Esophagus squamous epithelium (tissue), 4 donors: ENCODE data around the gene KRT37.

Experiments used
- POLR2A ChIP-seq, 4 donors: fragments of 450-650 bp; IDR thresholded peaks; one replicate each; pipeline ENCODE4 v1.6.1; 2017; ENCODE audit warnings: antibody characterized with exemption in 4 of 4, mild to moderate bottlenecking in 4 of 4, moderate library complexity in 3 of 4
- TF ChIP-seq, protein P1 (sequence below), 6 experiments: fragments of 450-650 bp in 4 of 6; fragments of 200-600 bp in 2 of 6; sonication (generic) in 2 of 6; IDR thresholded peaks; one replicate each; pipeline ENCODE4 v1.5.1; 2016 to 2019; ENCODE audit warnings: antibody characterized with exemption in 6 of 6, mild to moderate bottlenecking in 4 of 6, moderate library complexity in 4 of 6

DNA sequence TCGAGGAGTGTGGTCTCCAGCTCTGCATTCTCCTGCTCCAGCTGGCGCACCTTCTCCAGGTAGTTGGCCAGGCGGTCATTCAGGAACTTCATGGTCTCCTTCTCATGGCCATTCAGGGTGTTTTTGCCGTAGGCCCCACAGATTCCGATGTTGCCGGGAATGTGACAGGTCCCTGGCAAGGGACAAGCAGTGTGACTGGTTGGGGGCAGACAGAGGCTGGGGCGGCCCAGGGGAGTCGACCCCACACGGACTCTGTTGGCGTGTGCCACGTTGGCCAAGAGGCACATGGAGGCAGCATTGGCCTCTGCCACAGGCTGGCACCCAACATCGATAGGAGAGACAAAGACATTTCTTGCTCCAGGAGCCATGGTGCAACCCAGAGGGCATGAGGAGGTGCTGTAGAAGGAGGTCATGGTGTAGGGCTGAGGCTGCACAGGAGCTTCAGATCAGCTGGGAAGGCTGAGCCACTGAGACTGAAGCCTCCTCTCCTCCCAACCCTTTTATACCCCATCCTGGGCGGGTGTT lies at the start of gene KRT37:
- TF ChIP-seq, protein P1, sequence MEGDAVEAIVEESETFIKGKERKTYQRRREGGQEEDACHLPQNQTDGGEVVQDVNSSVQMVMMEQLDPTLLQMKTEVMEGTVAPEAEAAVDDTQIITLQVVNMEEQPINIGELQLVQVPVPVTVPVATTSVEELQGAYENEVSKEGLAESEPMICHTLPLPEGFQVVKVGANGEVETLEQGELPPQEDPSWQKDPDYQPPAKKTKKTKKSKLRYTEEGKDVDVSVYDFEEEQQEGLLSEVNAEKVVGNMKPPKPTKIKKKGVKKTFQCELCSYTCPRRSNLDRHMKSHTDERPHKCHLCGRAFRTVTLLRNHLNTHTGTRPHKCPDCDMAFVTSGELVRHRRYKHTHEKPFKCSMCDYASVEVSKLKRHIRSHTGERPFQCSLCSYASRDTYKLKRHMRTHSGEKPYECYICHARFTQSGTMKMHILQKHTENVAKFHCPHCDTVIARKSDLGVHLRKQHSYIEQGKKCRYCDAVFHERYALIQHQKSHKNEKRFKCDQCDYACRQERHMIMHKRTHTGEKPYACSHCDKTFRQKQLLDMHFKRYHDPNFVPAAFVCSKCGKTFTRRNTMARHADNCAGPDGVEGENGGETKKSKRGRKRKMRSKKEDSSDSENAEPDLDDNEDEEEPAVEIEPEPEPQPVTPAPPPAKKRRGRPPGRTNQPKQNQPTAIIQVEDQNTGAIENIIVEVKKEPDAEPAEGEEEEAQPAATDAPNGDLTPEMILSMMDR (IDR thresholded peaks at IDR 0.05): no peak
- TF ChIP-seq POLR2A (IDR thresholded peaks at IDR 0.05): no peak
